Uterus (tissue), 4 donors: ENCODE results near the gene SCN3A. TPM values are rescaled to one million over a fixed set of nuclear protein-coding genes. Genes with fewer than 3 reads are reported as not detected.

ENCODE experiments used
- DNase-seq, 2 donors: peaks; one replicate each; pipeline ENCODE4 v3.0.0-alpha.2; 2019 to 2020
- H3K27ac ChIP-seq, 2 donors: fragments of 200-600 bp; sonication (generic); 1 replicate in 1 of 2; 2 replicates in 1 of 2; pipeline ENCODE4 v1.5.1; 2016 to 2018
- H3K27me3 ChIP-seq, 2 donors: fragments of 200-600 bp; sonication (generic); one replicate each; pipeline ENCODE4 v1.5.1; 2018 to 2019; ENCODE audit warnings: control low read depth in 1 of 2
- H3K36me3 ChIP-seq, 2 donors: fragments of 200-600 bp; sonication (generic); one replicate each; pipeline ENCODE4 v1.5.1; 2019; ENCODE audit warnings: control low read depth in 1 of 2
- H3K4me1 ChIP-seq, 2 donors: fragments of 200-600 bp; sonication (generic); one replicate each; pipeline ENCODE4 v1.5.1; 2018 to 2019; ENCODE audit warnings: control low read depth in 1 of 2
- H3K4me3 ChIP-seq, 2 donors: fragments of 200-600 bp; sonication (generic); 1 replicate in 1 of 2; 2 replicates in 1 of 2; pipeline ENCODE4 v1.5.1; 2018 to 2019; ENCODE audit warnings: mild to moderate bottlenecking in 1 of 2
- H3K9me3 ChIP-seq, 2 donors: fragments of 200-600 bp; sonication (generic); one replicate each; pipeline ENCODE4 v1.5.1; 2019; ENCODE audit warnings: control low read depth in 1 of 2
- CTCF ChIP-seq, 4 experiments: fragments of 200-600 bp in 2 of 4; fragments of 450-650 bp in 2 of 4; sonication (generic) in 2 of 4; IDR thresholded peaks; one replicate each; pipeline ENCODE4 v1.5.1; 2016 to 2019; ENCODE audit warnings: antibody characterized with exemption in 4 of 4, mild to moderate bottlenecking in 2 of 4, moderate library complexity in 1 of 4
- POLR2A ChIP-seq, 2 donors: fragments of 450-650 bp; IDR thresholded peaks; one replicate each; pipeline ENCODE4 v1.6.1; 2016; ENCODE audit warnings: antibody characterized with exemption in 2 of 2, mild to moderate bottlenecking in 1 of 2, moderate library complexity in 1 of 2
- intact Hi-C: fragments of 100-400 bp; cut with DNase I; formaldehyde crosslinking; loops from one replicate; pipeline ENCODE4 v1.15.1; 2023; ENCODE audit warnings: low total_unique reads
- total RNA-seq, 4 donors: library from RNA; depleted of rRNA in 3 of 4; stranded (reverse); fragments of >200 nt in 3 of 4; gene quantifications; one replicate each; pipeline versions ENCODE4 v1.1.0 to v1.2.4, GENCODE V29; 2014 to 2023
- donor health status: DM: yes; HTN: yes; CAD: no.

The SCN3A gene
- total RNA-seq, 4 donors from 2014 or later, result 2.4 to 18.4 (median 5.2) TPM

GRCh38 chr2:165113414-165113813 is 90.4 kb downstream of the SCN3A start:
- intact Hi-C loops, result no loop called here
- Histone ChIP-seq H3K36me3 (no peaks in the 10 kb centered on the region), H3K27ac (no peak overlapping the region), H3K9me3 (no peaks in the 10 kb centered on the region), H3K27me3 (no peaks in the 10 kb centered on the region), H3K4me1 (no peaks in the 10 kb centered on the region), H3K4me3 (no peak overlapping the region)
- no peak for DNase-seq
- no peak for TF ChIP-seq CTCF (IDR thresholded peaks at IDR 0.05)

GRCh38 chr2:165112789-165113188 is 91.1 kb downstream of the SCN3A start:
- H3K4me1 ChIP-seq, result no peaks in the 10 kb centered on the region
- DNase-seq, result no peak
- H3K4me3 ChIP-seq, result no peak overlapping the region
- intact Hi-C loops, result no loop called here
- H3K36me3 ChIP-seq, result no peaks in the 10 kb centered on the region
- no peaks in the 10 kb centered on the region for H3K27me3 ChIP-seq
- H3K27ac ChIP-seq, result no peak overlapping the region
- H3K9me3 ChIP-seq, result no peaks in the 10 kb centered on the region
- TF ChIP-seq POLR2A (IDR thresholded peaks at IDR 0.05) (no peak), CTCF (IDR thresholded peaks at IDR 0.05) (no peak)

GRCh38 chr2:165112133-165112573 is 91.7 kb downstream of the SCN3A start:
- no peak for TF ChIP-seq POLR2A (IDR thresholded peaks at IDR 0.05)
- no peak for TF ChIP-seq CTCF (IDR thresholded peaks at IDR 0.05)

GRCh38 chr2:165110394-165110793 is 93.5 kb downstream of the SCN3A start:
- Histone ChIP-seq H3K27ac (no peak overlapping the region), H3K36me3 (no peaks in the 10 kb centered on the region), H3K27me3 (no peaks in the 10 kb centered on the region), H3K9me3 (no peaks in the 10 kb centered on the region), H3K4me1 (no peaks in the 10 kb centered on the region), H3K4me3 (no peak overlapping the region)
- DNase-seq, result no peak
- TF ChIP-seq POLR2A (IDR thresholded peaks at IDR 0.05) (no peak), CTCF (IDR thresholded peaks at IDR 0.05) (no peak)
- intact Hi-C loops, result no loop called here

More at GRCh38 chr2:165112133-165112573, 91.7 kb downstream of the SCN3A start:
- no peak for DNase-seq
- intact Hi-C loops, result no loop called here
- H3K27ac ChIP-seq, result no peak overlapping the region
- no peak overlapping the region for H3K4me3 ChIP-seq
- H3K9me3 ChIP-seq, result no peaks in the 10 kb centered on the region
- no peaks in the 10 kb centered on the region for H3K4me1 ChIP-seq
- no peaks in the 10 kb centered on the region for H3K36me3 ChIP-seq
- no peaks in the 10 kb centered on the region for H3K27me3 ChIP-seq

GRCh38 chr2:165109915-165110314 is 93.9 kb downstream of the SCN3A start:
- no peak for TF ChIP-seq POLR2A (IDR thresholded peaks at IDR 0.05)
- Histone ChIP-seq H3K4me1 (no peaks in the 10 kb centered on the region), H3K9me3 (no peaks in the 10 kb centered on the region), H3K27ac (no peak overlapping the region), H3K4me3 (no peak overlapping the region), H3K27me3 (no peaks in the 10 kb centered on the region), H3K36me3 (no peaks in the 10 kb centered on the region)
- intact Hi-C loops, result no loop called here
- DNase-seq, result no peak

GRCh38 chr2:165105926-165106325 is 97.9 kb downstream of the SCN3A start:
- intact Hi-C loops, result no loop called here
- Histone ChIP-seq H3K27ac (no peak overlapping the region), H3K27me3 (no peaks in the 10 kb centered on the region), H3K9me3 (no peaks in the 10 kb centered on the region), H3K4me1 (no peaks in the 10 kb centered on the region), H3K36me3 (no peaks in the 10 kb centered on the region), H3K4me3 (no peak overlapping the region)
- TF ChIP-seq POLR2A (IDR thresholded peaks at IDR 0.05), result no peak
- TF ChIP-seq CTCF (IDR thresholded peaks at IDR 0.05), result no peak
- no peak for DNase-seq
